Measurements from ENCODE around the gene SSR4.

Gene SSR4

DNA sequence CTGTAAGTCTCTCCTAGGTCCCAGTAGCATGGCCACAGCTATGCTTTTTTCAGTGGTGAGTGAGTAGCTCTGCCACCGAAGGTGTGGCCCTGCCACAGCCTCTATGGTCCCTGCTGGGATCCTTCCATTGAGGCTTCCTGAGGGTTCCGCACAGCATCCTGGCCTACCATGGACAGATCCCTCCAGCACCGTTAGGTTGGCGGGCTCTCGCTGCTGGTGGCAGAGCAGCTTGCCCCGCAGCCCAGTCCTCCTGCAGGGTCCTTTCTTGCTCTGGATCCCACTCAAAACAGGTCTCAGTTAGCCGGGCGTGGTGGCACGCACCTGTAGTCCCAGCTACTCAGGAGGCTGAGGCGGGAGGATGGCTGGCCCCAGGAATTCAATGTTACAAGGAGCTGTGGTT, 38.3 kb downstream of the SSR4 start:
- DNase-seq: no peak

DNA sequence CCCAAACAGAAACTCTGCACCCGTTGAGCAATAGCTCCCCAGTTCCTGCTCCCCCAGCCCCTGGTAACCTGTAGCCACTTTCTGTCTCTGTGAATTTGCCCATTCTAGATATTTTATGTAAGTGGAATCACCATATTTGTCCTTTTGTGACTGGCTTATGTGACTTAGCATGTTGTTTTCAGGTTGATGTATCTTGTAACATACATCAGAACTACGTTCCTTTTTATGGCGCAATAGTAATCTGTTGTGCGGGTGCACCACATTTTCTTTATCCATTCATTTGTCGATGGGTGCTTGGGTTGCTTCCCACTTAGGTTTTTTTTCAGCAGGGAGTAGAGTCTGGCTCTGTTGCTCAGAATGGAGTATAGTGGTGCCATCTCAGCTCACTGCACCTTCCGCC, 42.5 kb downstream of the SSR4 start:
- DNase-seq: no peak

DNA sequence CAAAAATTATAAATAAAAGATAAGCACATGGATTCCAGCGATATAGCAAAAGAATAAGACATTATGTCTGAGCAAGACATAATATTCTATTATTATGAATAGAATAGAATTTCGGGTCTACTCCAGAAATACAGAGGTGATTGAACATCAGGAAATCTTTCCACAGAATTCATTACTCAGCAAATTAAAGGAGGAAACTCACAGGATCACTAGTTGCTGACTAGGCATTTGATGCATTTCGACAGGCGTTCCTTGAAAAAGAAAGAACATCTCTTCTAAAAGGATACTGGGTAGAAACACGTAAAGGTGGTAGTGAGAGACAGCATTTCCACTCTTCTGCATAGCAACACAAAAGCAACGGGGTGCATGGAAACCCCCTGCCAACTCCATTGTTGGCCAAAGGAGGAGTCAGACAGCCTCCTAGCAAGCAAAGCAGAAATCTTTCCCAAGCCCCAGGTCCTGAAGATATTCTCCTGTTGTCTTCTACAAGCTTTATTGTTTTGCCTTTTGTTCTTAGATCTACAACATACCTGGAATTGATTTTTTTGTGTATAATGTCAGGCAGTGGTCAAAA, 50.1 kb downstream of the SSR4 start:
- no peak for DNase-seq

DNA sequence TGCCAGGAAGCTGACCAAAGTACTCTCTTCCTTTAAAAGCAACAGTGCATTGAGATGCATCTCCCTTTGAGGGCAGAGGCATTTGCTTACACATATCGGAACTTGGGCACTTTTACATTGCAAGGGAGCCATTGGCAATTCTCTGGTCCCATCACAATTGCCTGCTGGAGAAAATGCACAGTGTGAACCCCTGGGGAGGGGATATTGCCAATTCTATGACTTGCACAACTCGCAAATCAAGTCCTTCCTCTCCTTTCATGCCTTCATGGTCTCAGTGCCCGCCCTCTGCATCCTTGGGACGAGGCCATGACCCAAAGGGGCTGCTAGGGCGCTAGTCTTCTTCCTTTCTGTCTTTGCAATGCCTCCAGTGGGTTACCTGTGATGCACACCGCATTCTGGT, 50.7 kb downstream of the SSR4 start:
- no peak for DNase-seq

DNA sequence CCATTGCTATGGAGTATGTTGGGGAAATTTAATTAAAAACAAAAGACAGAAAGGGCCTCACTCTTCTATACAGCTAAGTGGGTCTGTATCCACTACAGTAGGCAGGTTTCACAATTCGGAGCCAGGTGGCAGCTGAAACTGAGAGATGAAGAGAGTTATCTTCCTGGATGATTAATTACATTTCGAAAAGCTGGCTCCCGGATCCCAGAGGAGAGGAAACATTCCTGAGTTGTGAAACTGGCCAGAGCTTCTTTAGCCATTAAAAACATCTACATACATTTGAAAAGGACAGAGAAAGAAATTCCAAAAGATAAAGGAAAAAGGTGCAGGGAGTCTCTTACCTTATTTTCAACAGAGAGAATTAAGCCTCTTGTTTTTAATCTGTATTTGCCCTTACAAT, 51.4 kb downstream of the SSR4 start:
- no peak for DNase-seq

Measured in EL (cell line).